Measurements from ENCODE around the gene EPS8L2. TPM values are rescaled to one million over a fixed set of nuclear protein-coding genes. Genes with fewer than 3 reads are reported as not detected.
A peak's percentile ranks its signal among the peaks of the same experiment; 100 is the strongest.

EPS8L2 gene
- total RNA-seq, 1 donor from 2014 or later, result 1.0 TPM

DNA sequence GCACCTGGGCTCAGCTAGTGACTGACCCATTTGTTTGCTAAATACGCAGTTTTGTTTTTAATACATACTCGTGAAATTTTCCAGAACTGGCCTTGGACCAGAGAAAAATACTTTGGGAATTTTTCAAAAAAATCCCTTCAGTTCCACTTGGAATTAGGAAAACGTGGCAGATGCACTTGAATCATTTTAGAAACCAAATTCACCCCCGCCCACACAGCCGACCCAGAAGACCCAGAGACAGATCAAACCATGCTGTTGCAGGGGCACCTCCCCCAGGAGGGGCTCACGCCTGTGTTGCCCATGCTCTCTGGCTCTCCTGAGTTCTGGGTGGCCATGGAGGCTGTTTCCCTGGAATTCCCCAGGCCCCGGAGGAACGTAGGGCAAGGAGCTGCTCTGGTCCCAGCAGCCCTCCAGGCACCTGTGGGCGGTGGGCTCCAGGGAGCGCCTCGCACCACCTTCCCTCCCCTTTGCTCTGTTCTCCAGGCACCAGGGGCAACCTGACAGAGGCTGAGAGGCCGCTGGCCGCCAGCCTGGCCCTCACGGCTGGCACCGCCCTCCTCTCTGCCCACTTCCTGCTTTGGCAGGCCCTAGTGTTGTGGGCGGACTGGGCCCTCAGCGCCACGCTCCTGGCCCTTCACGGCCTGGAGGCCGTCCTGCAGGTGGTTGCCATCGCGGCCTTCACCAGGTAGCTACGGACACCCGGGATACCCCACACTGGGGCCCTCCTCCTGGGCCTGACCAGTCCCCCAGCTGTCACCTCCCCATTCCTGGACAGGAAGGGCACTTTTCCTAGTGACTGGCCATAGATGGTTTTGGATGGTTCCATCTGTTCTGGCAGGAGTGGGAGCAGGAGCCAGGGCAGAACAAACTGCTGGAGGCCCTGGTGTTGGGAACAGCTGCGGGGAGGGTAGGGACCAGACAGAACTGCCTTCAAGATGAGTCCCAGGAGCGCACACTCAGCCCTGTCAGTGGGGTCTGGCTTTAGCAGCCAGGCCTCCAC, 3.3 kb upstream of the EPS8L2 start:
- Histone ChIP-seq H3K27ac (ENCODE audit: low read depth, low read length) (peak overlapping the region; percentile 36), H3K4me1 (ENCODE audit: control insufficient read depth in 3 of 3, insufficient read depth in 3 of 3, low read length in 3 of 3) (peaks cover 23 to 56% (median 33%) of the 10 kb centered on the region in 3 donors), H3K9me3 (ENCODE audit: control insufficient read depth in 3 of 3, low read length in 3 of 3) (no peaks in the 10 kb centered on the region), H3K27me3 (ENCODE audit: control insufficient read depth in 3 of 3, insufficient read depth in 3 of 3, low read length in 3 of 3) (peaks cover 11 to 16% (median 14%) of the 10 kb centered on the region in 3 donors), H3K4me3 (ENCODE audit: low read length in 3 of 3) (no peak overlapping the region), H3K36me3 (ENCODE audit: control insufficient read depth in 3 of 3, insufficient read depth in 3 of 3, low read length in 3 of 3) (peaks cover 12 to 17% (median 17%) of the 10 kb centered on the region in 3 donors), H3K9ac (ENCODE audit: low read depth in 1 of 3, low read length in 3 of 3) (peak overlapping the region in 2 of 3 donors; percentile 10 to 40)

DNA sequence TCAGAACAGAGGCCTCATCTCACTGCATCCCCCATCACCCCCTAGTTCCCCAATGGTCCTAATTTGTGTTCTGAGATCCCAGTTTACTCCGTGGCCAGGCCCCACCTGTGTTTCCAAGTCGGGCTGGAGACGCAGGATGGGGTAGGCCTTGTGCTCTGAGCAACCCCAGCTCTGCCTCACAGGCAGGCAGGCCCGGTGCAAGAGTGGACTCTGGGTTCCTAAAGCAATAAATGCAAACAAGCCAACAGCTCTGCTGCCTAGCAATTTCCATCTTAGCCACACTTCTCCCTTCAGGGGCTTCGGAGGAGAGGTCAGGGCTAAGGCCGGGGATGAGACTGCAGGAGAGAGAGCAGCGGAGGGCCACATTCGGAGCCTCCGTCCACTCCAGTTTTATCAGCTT, 2.5 kb upstream of the EPS8L2 start:
- Histone ChIP-seq H3K36me3 (ENCODE audit: control insufficient read depth in 3 of 3, insufficient read depth in 3 of 3, low read length in 3 of 3) (peaks cover 12 to 17% (median 17%) of the 10 kb centered on the region in 3 donors), H3K27me3 (ENCODE audit: control insufficient read depth in 3 of 3, insufficient read depth in 3 of 3, low read length in 3 of 3) (peaks cover 14 to 23% (median 18%) of the 10 kb centered on the region in 3 donors), H3K9ac (ENCODE audit: low read depth in 1 of 3, low read length in 3 of 3) (peak overlapping the region in 1 of 3 donors; percentile 40), H3K4me1 (ENCODE audit: control insufficient read depth in 3 of 3, insufficient read depth in 3 of 3, low read length in 3 of 3) (peaks cover 19 to 48% (median 25%) of the 10 kb centered on the region in 3 donors), H3K9me3 (ENCODE audit: control insufficient read depth in 3 of 3, low read length in 3 of 3) (no peaks in the 10 kb centered on the region), H3K27ac (ENCODE audit: low read depth, low read length) (peak overlapping the region; percentile 36), H3K4me3 (ENCODE audit: low read length in 3 of 3) (no peak overlapping the region)

DNA sequence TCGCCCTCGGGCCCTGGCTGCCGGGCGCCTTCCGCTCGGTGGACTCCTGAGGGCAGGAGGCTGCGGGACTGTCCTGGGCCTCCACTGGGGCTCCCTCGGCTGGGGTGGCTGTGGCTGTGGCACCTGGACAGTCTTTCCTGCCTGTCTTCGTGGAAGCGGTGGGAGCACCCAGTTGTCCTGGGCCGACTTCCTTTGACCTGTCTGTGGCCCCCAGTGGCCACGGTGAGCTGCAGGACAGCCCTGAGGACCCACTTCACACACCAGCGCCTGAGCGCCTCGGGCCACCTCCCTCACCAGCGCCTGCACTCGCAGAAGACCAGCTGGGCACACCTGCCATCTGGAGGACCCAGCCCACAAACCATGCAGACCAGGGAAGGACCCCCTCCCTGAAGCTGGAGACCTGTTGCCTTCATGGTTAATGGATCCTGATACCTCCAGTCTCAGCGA, 1.8 kb upstream of the EPS8L2 start:
- Histone ChIP-seq H3K9ac (ENCODE audit: low read depth in 1 of 3, low read length in 3 of 3) (no peak overlapping the region), H3K9me3 (ENCODE audit: control insufficient read depth in 3 of 3, low read length in 3 of 3) (no peaks in the 10 kb centered on the region), H3K4me3 (ENCODE audit: low read length in 3 of 3) (no peak overlapping the region), H3K27me3 (ENCODE audit: control insufficient read depth in 3 of 3, insufficient read depth in 3 of 3, low read length in 3 of 3) (peaks cover 14 to 28% (median 18%) of the 10 kb centered on the region in 3 donors), H3K27ac (ENCODE audit: low read depth, low read length) (no peak overlapping the region), H3K4me1 (ENCODE audit: control insufficient read depth in 3 of 3, insufficient read depth in 3 of 3, low read length in 3 of 3) (peaks cover 19 to 44% (median 20%) of the 10 kb centered on the region in 3 donors), H3K36me3 (ENCODE audit: control insufficient read depth in 3 of 3, insufficient read depth in 3 of 3, low read length in 3 of 3) (peaks cover 12 to 17% (median 17%) of the 10 kb centered on the region in 3 donors)

DNA sequence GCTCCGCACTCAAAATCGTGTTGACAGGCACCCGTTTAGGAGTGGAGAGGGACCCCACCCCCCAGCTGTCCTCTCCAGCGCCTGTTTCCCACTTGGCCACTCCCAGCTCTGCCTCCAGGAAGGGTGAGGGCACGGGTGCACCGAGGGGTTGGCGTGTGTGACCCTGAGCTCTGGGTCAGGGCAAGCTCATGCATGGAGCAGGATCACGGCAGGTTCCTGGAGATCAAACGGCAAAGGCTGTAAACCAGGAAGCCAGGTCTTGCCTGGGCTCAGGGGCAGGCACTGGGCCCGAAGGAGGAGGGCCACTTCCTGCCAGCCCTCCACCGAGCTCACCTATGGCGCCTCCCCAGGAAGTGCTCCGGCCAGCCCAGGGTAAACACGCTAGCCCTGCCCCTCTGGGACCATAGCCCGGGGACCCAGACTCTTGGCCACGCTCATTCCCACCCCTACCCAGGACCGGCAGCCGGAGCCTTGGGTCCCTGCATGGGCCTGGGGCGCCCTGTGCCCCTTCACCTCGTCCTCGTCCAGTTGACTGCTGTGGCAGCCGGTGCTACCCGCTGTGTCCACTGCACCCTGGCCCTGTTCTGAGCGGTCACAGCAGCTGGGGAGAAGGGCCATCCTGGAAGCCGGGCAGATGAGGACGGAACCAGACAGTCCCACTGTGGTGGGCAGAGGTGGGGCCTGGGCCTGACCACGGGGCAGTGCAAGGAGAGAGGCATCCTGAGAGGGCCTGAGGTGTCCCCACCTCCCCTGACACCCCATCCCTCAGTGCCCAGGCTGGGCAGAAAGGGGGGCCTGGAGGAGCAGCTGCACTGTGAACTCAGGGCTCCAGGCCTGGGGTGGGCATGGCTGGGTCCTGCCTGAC, 1.0 kb upstream of the EPS8L2 start:
- peaks cover 15 to 40% (median 19%) of the 10 kb centered on the region in 3 donors for H3K4me1 ChIP-seq (ENCODE audit: control insufficient read depth in 3 of 3, insufficient read depth in 3 of 3, low read length in 3 of 3)
- peak overlapping the region in 2 of 3 donors; percentile 3 to 57 for H3K9ac ChIP-seq (ENCODE audit: low read depth in 1 of 3, low read length in 3 of 3)
- no peak overlapping the region for H3K4me3 ChIP-seq (ENCODE audit: low read length in 3 of 3)
- H3K27me3 ChIP-seq (ENCODE audit: control insufficient read depth in 3 of 3, insufficient read depth in 3 of 3, low read length in 3 of 3), result peaks cover 19 to 36% (median 20%) of the 10 kb centered on the region in 3 donors
- H3K9me3 ChIP-seq (ENCODE audit: control insufficient read depth in 3 of 3, low read length in 3 of 3), result no peaks in the 10 kb centered on the region
- peak overlapping the region; percentile 5 for H3K27ac ChIP-seq (ENCODE audit: low read depth, low read length)
- H3K36me3 ChIP-seq (ENCODE audit: control insufficient read depth in 3 of 3, insufficient read depth in 3 of 3, low read length in 3 of 3), result peaks cover 9 to 17% (median 15%) of the 10 kb centered on the region in 3 donors

DNA sequence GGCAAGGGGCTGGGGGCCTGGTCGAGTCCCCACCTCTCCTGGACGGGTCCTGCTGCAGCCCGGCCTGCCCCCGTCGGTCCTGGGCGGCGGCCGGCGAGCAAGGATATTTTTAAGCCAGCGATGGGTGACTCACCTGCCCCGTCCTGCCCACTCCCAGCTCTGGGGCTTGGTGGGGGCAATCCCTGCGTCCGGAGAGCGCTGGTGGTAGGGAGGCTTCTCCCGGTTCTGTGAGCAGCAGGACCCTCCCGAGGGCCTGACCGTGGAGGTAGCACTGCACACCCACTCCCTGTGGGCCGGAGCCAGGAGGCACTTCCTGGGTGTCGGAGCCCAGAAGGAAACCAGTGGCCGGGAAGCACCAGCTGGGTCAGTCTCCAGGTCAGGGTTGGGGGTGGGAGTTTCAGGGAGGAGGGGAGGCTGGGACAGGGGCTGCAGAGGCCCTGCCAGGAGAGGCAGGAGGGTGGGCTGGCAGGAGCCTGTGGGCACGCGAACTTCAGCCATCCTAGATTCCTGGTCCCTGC, 467 bp downstream of the EPS8L2 start:
- H3K9me3 ChIP-seq (ENCODE audit: control insufficient read depth in 3 of 3, low read length in 3 of 3), result no peaks in the 10 kb centered on the region
- H3K4me3 ChIP-seq (ENCODE audit: low read length in 3 of 3), result peak overlapping the region; percentile 49 to 68 (median 56)
- peaks cover 20 to 45% (median 23%) of the 10 kb centered on the region in 3 donors for H3K27me3 ChIP-seq (ENCODE audit: control insufficient read depth in 3 of 3, insufficient read depth in 3 of 3, low read length in 3 of 3)
- peak overlapping the region; percentile 11 for H3K27ac ChIP-seq (ENCODE audit: low read depth, low read length)
- peaks cover 17 to 40% (median 19%) of the 10 kb centered on the region in 3 donors for H3K4me1 ChIP-seq (ENCODE audit: control insufficient read depth in 3 of 3, insufficient read depth in 3 of 3, low read length in 3 of 3)
- peak overlapping the region; percentile 50 to 54 (median 53) for H3K9ac ChIP-seq (ENCODE audit: low read depth in 1 of 3, low read length in 3 of 3)
- peaks cover 7 to 13% (median 7%) of the 10 kb centered on the region in 3 donors for H3K36me3 ChIP-seq (ENCODE audit: control insufficient read depth in 3 of 3, insufficient read depth in 3 of 3, low read length in 3 of 3)

DNA sequence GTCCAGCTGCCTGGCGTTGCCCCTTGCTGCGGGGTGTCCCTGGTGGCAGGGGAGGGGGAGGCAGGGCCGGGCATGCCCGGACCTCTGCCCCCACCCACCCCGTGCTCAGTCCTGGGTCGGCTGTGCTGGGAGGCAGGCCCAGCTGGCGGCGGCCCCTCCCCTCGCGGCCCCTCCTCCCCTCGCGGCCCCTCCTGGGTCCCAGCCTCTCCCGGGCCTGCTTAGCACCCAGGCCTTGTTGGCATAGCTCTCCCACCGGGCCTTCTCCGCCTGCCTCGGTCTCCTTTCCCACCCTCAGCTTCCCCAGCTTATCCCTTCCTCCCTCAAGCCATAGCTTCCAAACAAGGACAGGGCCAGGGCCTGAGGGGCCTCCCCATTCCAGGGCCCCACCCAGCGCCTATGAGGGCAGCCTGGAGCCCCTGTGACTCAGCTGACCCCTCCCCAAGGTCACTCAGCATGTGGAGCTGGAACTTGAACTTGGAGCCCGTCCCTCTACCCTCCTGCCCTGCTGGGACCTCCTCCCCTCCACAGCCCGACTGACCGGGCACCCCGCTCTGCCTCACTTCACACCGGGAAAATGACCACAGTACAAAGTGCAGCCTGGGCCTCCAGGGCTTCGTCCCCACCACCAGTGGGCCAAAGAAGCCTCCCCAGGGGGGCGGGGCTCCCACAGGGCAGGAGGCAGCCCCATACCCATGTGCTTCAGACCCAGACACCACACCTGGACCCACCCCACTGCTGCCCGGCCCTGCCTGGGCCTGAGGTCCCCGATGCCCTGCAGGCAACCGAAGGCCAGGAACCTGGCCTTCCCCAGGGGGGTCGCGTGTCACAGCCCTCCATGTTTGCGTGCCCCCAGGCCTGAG, 1.2 kb downstream of the EPS8L2 start:
- H3K27ac ChIP-seq (ENCODE audit: low read depth, low read length), result peak overlapping the region; percentile 11
- peak overlapping the region; percentile 22 to 68 (median 56) for H3K4me3 ChIP-seq (ENCODE audit: low read length in 3 of 3)
- H3K9me3 ChIP-seq (ENCODE audit: control insufficient read depth in 3 of 3, low read length in 3 of 3), result no peaks in the 10 kb centered on the region
- H3K27me3 ChIP-seq (ENCODE audit: control insufficient read depth in 3 of 3, insufficient read depth in 3 of 3, low read length in 3 of 3), result peaks cover 20 to 45% (median 23%) of the 10 kb centered on the region in 3 donors
- H3K4me1 ChIP-seq (ENCODE audit: control insufficient read depth in 3 of 3, insufficient read depth in 3 of 3, low read length in 3 of 3), result peaks cover 17 to 40% (median 19%) of the 10 kb centered on the region in 3 donors
- peak overlapping the region; percentile 50 to 57 (median 53) for H3K9ac ChIP-seq (ENCODE audit: low read depth in 1 of 3, low read length in 3 of 3)
- peaks cover under 1 to 9% (median 2%) of the 10 kb centered on the region in 3 donors for H3K36me3 ChIP-seq (ENCODE audit: control insufficient read depth in 3 of 3, insufficient read depth in 3 of 3, low read length in 3 of 3)

GRCh38 chr11:707817-708420, 1.9 kb downstream of the EPS8L2 start:
- Histone ChIP-seq H3K27me3 (ENCODE audit: control insufficient read depth in 3 of 3, insufficient read depth in 3 of 3, low read length in 3 of 3) (peaks cover 23 to 45% (median 25%) of the 10 kb centered on the region in 3 donors), H3K9ac (ENCODE audit: low read depth in 1 of 3, low read length in 3 of 3) (no peak overlapping the region), H3K4me1 (ENCODE audit: control insufficient read depth in 3 of 3, insufficient read depth in 3 of 3, low read length in 3 of 3) (peaks cover 14 to 36% (median 14%) of the 10 kb centered on the region in 3 donors), H3K4me3 (ENCODE audit: low read length in 3 of 3) (no peak overlapping the region), H3K36me3 (ENCODE audit: control insufficient read depth in 3 of 3, insufficient read depth in 3 of 3, low read length in 3 of 3) (peaks cover 0 to 8% (median 1%) of the 10 kb centered on the region in 3 donors), H3K9me3 (ENCODE audit: control insufficient read depth in 3 of 3, low read length in 3 of 3) (no peaks in the 10 kb centered on the region), H3K27ac (ENCODE audit: low read depth, low read length) (peak overlapping the region; percentile 11)

GRCh38 chr11:708511-708910, 2.5 kb downstream of the EPS8L2 start:
- no peak overlapping the region for H3K27ac ChIP-seq (ENCODE audit: low read depth, low read length)
- H3K27me3 ChIP-seq (ENCODE audit: control insufficient read depth in 3 of 3, insufficient read depth in 3 of 3, low read length in 3 of 3), result peaks cover 23 to 45% (median 27%) of the 10 kb centered on the region in 3 donors
- H3K36me3 ChIP-seq (ENCODE audit: control insufficient read depth in 3 of 3, insufficient read depth in 3 of 3, low read length in 3 of 3), result peaks cover 0 to 6% (median 0%) of the 10 kb centered on the region in 3 donors

More at GRCh38 chr11:708511-708910, 2.5 kb downstream of the EPS8L2 start:
- Histone ChIP-seq H3K9ac (ENCODE audit: low read depth in 1 of 3, low read length in 3 of 3) (no peak overlapping the region), H3K4me1 (ENCODE audit: control insufficient read depth in 3 of 3, insufficient read depth in 3 of 3, low read length in 3 of 3) (peaks cover 8 to 30% (median 14%) of the 10 kb centered on the region in 3 donors), H3K4me3 (ENCODE audit: low read length in 3 of 3) (no peak overlapping the region), H3K9me3 (ENCODE audit: control insufficient read depth in 3 of 3, low read length in 3 of 3) (no peaks in the 10 kb centered on the region)

Data from skeletal muscle tissue (tissue), 4 donors.